Gastroesophageal sphincter (tissue), 3 donors: ENCODE results near the gene DCLRE1C.

ENCODE experiments used
- EP300 ChIP-seq: sonication (generic); formaldehyde crosslinking; IDR thresholded peaks from one replicate; pipeline ENCODE4 v1.6.1; 2017; ENCODE audit warnings: antibody characterized with exemption, mild to moderate bottlenecking
- POLR2A ChIP-seq, 2 donors: fragments of 450-650 bp; IDR thresholded peaks; one replicate each; pipeline ENCODE4 v1.6.1; 2017; ENCODE audit warnings: antibody characterized with exemption in 2 of 2, mild to moderate bottlenecking in 2 of 2, moderate library complexity in 1 of 2
- POLR2AphosphoS5 ChIP-seq: sonication (generic); formaldehyde crosslinking; IDR thresholded peaks from one replicate; pipeline ENCODE4 v1.6.1; 2017; ENCODE audit warnings: antibody characterized with exemption
- TF ChIP-seq, protein P1 (sequence below), 4 experiments: fragments of 200-600 bp in 2 of 4; fragments of 450-650 bp in 2 of 4; sonication (generic) in 1 of 4; IDR thresholded peaks; one replicate each; pipeline ENCODE4 v1.5.1; 2017 to 2019; ENCODE audit warnings: antibody characterized with exemption in 4 of 4, mild to moderate bottlenecking in 2 of 4, moderate library complexity in 2 of 4

DNA sequence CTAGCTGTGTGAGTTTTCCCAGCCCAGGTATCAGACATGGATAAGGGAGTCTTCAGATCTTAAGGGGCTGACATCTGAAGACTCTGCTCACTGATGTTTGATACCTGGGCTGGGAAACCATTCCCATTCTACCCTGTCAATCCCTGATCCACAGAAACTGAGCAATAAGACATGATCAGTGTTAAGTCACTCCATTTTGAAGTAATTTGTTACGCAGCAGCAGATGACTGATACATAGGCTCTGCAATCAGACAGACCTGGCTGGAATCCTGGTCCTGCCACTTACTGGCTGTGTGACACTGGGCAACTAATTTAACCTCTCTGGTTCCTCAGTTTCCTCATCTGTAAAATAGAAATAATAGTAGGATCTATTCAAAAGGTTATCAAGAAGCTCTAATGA lies 6.6 kb downstream of the DCLRE1C start:
- TF ChIP-seq, protein P1, sequence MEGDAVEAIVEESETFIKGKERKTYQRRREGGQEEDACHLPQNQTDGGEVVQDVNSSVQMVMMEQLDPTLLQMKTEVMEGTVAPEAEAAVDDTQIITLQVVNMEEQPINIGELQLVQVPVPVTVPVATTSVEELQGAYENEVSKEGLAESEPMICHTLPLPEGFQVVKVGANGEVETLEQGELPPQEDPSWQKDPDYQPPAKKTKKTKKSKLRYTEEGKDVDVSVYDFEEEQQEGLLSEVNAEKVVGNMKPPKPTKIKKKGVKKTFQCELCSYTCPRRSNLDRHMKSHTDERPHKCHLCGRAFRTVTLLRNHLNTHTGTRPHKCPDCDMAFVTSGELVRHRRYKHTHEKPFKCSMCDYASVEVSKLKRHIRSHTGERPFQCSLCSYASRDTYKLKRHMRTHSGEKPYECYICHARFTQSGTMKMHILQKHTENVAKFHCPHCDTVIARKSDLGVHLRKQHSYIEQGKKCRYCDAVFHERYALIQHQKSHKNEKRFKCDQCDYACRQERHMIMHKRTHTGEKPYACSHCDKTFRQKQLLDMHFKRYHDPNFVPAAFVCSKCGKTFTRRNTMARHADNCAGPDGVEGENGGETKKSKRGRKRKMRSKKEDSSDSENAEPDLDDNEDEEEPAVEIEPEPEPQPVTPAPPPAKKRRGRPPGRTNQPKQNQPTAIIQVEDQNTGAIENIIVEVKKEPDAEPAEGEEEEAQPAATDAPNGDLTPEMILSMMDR (IDR thresholded peaks at IDR 0.05) = no peak
- TF ChIP-seq POLR2AphosphoS5 (no peak), POLR2A (IDR thresholded peaks at IDR 0.05) (no peak), EP300 (no peak)
